HEK293T (cell line): ENCODE measurements around the gene PCDHA9.

ENCODE experiments used
- CTBP1 ChIP-seq: fragments of 450-650 bp; IDR thresholded peaks from 2 replicates; pipeline ENCODE4 v1.6.1; 2016; ENCODE audit warnings: borderline replicate concordance
- FOXA1 ChIP-seq: fragments of 450-650 bp; IDR thresholded peaks from 2 replicates; pipeline ENCODE4 v1.6.1; 2016; ENCODE audit warnings: mild to moderate bottlenecking
- FOXK2 ChIP-seq: fragments of 450-650 bp; IDR thresholded peaks from 2 replicates; pipeline ENCODE4 v1.6.1; 2016; ENCODE audit warnings: mild to moderate bottlenecking
- FOXM1 ChIP-seq: fragments of 450-650 bp; IDR thresholded peaks from 2 replicates; pipeline ENCODE4 v1.6.1; 2017; ENCODE audit warnings: mild to moderate bottlenecking, borderline replicate concordance
- NFRKB ChIP-seq: fragments of 450-650 bp; IDR thresholded peaks from 2 replicates; pipeline ENCODE4 v1.6.1; 2016; ENCODE audit warnings: mild to moderate bottlenecking, moderate library complexity
- SP1 ChIP-seq: fragments of 450-650 bp; IDR thresholded peaks from 2 replicates; pipeline ENCODE4 v1.6.1; 2017

DNA sequence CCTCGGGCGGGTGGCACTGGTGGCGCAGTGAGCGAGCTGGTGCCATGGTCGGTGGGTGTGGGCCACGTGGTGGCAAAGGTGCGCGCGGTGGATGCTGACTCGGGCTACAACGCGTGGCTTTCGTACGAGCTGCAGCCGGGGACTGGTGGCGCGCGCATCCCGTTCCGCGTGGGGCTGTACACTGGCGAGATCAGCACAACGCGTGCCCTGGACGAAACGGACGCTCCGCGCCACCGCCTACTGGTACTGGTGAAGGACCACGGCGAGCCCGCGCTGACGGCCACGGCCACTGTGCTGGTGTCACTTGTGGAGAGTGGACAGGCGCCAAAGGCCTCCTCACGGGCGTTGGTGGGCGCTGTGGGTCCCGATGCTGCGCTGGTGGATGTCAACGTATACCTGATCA is 39.3 kb upstream of the PCDHA9 start:
- no peak for TF ChIP-seq FOXM1
- no peak for TF ChIP-seq NFRKB
- no peak for TF ChIP-seq FOXA1
- TF ChIP-seq SP1 = no peak
- no peak for TF ChIP-seq CTBP1
- TF ChIP-seq FOXK2 = no peak
